SU-DHL-6 (cell line): ENCODE data around the gene EME2.
A peak's percentile ranks its signal among the peaks of the same experiment; 100 is the strongest.

Source experiments
- H2AFZ ChIP-seq: fragments of 200-600 bp; sonication (generic); 2 replicates; pipeline ENCODE4 v1.6.1; 2014; ENCODE audit warnings: low read depth, mild to moderate bottlenecking, moderate library complexity, mixed read lengths, antibody characterized with exemption, low read length; ENCODE audit not compliant: severe bottlenecking
- H3F3A ChIP-seq: fragments of 200-600 bp; shearing (Covaris generic); 2 replicates; pipeline ENCODE4 v1.6.0; 2016; ENCODE audit warnings: antibody characterized with exemption, mild to moderate bottlenecking; ENCODE audit not compliant: insufficient read depth
- H3K27ac ChIP-seq: fragments of 200-600 bp; sonication (generic); 2 replicates; pipeline ENCODE4 v1.5.1; 2016; ENCODE audit warnings: low read depth, mild to moderate bottlenecking, low read length, moderate library complexity, mixed read lengths
- H3K27me3 ChIP-seq: fragments of 200-600 bp; sonication (generic), shearing (Covaris generic); 2 replicates; pipeline ENCODE4 v1.6.0; 2014; ENCODE audit warnings: mild to moderate bottlenecking, low read length
- H3K36me3 ChIP-seq: fragments of 200-600 bp; sonication (generic); 2 replicates; pipeline ENCODE4 v1.6.1; 2014; ENCODE audit warnings: mild to moderate bottlenecking, low read length, mixed read lengths
- H3K4me2 ChIP-seq: fragments of 300-600, 200-600 bp; shearing (Covaris generic), sonication (generic); 2 replicates; pipeline ENCODE4 v1.6.0; 2014; ENCODE audit warnings: low read length, low read depth, mild to moderate bottlenecking; ENCODE audit not compliant: poor library complexity, severe bottlenecking
- H3K4me3 ChIP-seq: fragments of 200-600 bp; sonication (generic); 2 replicates; pipeline ENCODE4 v1.5.1; 2014; ENCODE audit warnings: antibody characterized with exemption, low read length, mild to moderate bottlenecking, mixed read lengths; ENCODE audit not compliant: insufficient read depth, poor library complexity, severe bottlenecking
- H3K79me2 ChIP-seq: fragments of 200-600 bp; sonication (generic); 2 replicates; pipeline ENCODE4 v1.6.1; 2014; ENCODE audit warnings: mild to moderate bottlenecking, low read length, moderate library complexity; ENCODE audit not compliant: insufficient read depth
- H3K9ac ChIP-seq: fragments of 200-600 bp; sonication (generic); 2 replicates; pipeline ENCODE4 v1.7.0; 2014; ENCODE audit warnings: mild to moderate bottlenecking, low read length
- H3K9me2 ChIP-seq: fragments of 200-600 bp; sonication (generic); replicated peaks from 2 replicates; pipeline ENCODE4 v1.6.1; 2014; ENCODE audit warnings: low read length; ENCODE audit not compliant: insufficient read depth
- H3K9me3 ChIP-seq: fragments of 200-600 bp; sonication (generic); 2 replicates; pipeline ENCODE4 v1.6.1; 2014; ENCODE audit warnings: low read length, mixed read lengths; ENCODE audit not compliant: insufficient read depth
- H4K20me1 ChIP-seq: fragments of 200-600 bp; sonication (generic); 2 replicates; pipeline ENCODE4 v1.6.1; 2014; ENCODE audit warnings: low read depth, mild to moderate bottlenecking, antibody characterized with exemption, low read length, moderate library complexity, mixed read lengths
- EZH2phosphoT487 ChIP-seq: fragments of 200-600 bp; sonication (generic), shearing (Covaris generic); conservative IDR thresholded peaks from 2 replicates; pipeline ENCODE4 v1.6.1; 2018; ENCODE audit warnings: mild to moderate bottlenecking, antibody characterized with exemption, low read length, moderate library complexity, mixed read lengths
- TF ChIP-seq, protein P1 (sequence below): fragments of 200-600 bp; sonication (generic); IDR thresholded peaks from one replicate; pipeline ENCODE4 v1.5.1; 2017; ENCODE audit warnings: antibody characterized with exemption, mild to moderate bottlenecking, low read length, moderate library complexity; ENCODE audit not compliant: insufficient read depth, poor library complexity, severe bottlenecking

Gene EME2

GRCh38 chr16:1771864-1772361 lies 697 bp upstream of the EME2 start:
- H3K27ac ChIP-seq, result peak overlapping the region; percentile 84
- H3K27me3 ChIP-seq, result no peaks in the 10 kb centered on the region
- TF ChIP-seq, protein P1, sequence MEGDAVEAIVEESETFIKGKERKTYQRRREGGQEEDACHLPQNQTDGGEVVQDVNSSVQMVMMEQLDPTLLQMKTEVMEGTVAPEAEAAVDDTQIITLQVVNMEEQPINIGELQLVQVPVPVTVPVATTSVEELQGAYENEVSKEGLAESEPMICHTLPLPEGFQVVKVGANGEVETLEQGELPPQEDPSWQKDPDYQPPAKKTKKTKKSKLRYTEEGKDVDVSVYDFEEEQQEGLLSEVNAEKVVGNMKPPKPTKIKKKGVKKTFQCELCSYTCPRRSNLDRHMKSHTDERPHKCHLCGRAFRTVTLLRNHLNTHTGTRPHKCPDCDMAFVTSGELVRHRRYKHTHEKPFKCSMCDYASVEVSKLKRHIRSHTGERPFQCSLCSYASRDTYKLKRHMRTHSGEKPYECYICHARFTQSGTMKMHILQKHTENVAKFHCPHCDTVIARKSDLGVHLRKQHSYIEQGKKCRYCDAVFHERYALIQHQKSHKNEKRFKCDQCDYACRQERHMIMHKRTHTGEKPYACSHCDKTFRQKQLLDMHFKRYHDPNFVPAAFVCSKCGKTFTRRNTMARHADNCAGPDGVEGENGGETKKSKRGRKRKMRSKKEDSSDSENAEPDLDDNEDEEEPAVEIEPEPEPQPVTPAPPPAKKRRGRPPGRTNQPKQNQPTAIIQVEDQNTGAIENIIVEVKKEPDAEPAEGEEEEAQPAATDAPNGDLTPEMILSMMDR, result no peak
- no peak for TF ChIP-seq EZH2phosphoT487
- H2AFZ ChIP-seq, result no peak overlapping the region
- H4K20me1 ChIP-seq, result no peaks in the 10 kb centered on the region
- H3K79me2 ChIP-seq, result peaks cover 16% of the 10 kb centered on the region
- H3K9ac ChIP-seq, result peak overlapping the region; percentile 93
- peak overlapping the region; percentile 90 for H3K4me3 ChIP-seq
- H3K9me3 ChIP-seq, result no peaks in the 10 kb centered on the region
- H3K36me3 ChIP-seq, result no peaks in the 10 kb centered on the region
- H3F3A ChIP-seq, result peaks cover 16% of the 10 kb centered on the region; the same call in 1 of the 2 replicates
- H3K9me2 ChIP-seq, result no peaks in the 10 kb centered on the region
- H3K4me2 ChIP-seq, result peak overlapping the region; percentile 95

DNA sequence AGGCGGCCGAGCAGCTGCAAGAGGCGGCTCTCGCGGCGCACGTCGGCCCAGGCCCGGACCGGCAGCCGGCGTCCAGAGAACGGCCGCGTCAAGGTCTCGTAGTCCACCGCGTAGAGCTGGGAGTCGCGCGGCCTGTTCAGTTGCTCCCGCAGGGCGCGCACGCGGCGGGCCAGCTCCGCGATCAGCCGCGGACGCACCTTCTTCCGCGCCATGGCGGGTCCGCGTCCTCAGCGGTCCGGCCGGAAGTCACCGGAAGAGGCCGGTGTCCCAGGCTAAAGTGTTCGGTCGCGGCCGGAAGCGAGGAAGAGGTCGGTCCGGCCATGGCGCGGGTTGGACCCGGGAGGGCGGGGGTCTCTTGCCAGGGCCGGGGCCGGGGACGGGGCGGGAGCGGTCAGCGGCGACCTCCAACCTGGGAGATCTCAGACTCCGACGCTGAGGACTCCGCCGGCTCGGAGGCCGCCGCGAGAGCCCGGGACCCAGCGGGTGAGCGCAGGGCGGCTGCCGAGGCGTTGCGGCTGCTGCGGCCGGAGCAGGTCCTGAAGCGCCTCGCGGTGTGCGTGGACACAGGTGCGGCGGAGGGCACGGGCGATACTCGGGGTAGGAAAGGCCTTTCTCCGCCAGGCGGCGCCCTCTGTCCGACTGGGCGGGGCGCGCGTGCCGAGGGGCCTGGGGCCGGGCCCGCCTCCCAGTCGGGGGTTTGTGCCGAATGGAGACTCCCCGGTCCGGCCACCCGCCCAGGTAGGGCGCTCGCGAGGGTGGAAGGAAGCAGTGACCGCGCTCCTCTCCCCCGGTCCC lies 495 bp downstream of the EME2 start, which contains the start of gene MRPS34:
Gene MRPS34 (minus strand): TSS at position 227 of the 795 bp plus-strand sequence. CDS start 15 bp downstream, at position 212.
- Histone ChIP-seq H3K36me3 (no peaks in the 10 kb centered on the region), H3K27me3 (no peaks in the 10 kb centered on the region)
- TF ChIP-seq, protein P1, result peak; percentile 78
- no peak for TF ChIP-seq EZH2phosphoT487

DNA sequence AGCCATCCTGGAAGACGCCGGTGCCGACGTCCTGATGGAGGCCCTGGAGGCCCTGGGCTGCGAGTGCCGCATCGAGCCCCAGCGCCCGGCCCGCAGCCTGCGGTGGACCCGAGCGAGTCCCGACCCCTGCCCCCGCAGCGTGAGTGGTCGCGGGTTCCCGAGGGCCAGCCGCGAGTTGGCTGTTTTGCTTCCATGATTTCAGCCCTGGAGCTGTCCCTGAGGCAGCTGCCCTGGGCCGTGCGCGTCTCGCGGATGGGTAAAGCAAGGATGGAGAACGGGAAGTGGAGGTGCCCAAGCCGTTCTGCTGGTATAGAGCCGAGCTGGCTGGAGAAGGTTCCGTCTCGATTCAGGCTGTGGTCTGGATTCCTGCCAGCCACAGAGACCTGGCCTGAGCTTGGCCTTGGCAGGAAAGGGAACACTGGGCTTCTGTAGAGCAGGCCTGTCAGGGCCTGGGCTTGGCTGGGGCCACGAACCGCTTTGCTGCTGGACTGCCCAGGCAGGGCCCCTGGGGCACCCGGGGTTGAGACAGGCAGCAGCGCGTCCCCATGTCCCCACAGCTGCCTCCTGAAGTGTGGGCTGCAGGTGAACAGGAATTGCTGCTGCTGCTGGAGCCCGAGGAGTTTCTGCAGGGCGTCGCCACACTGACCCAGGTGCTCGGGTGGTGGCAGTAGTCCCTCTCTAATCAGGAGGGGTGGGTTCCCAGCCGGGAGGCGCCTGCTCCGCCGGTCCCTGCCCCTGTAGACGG lies 1.3 kb downstream of the EME2 start:
- Histone ChIP-seq H4K20me1 (no peaks in the 10 kb centered on the region), H3K27me3 (no peaks in the 10 kb centered on the region), H3K4me3 (peak overlapping the region; percentile 90), H2AFZ (peak overlapping the region; percentile 37), H3K9me2 (no peaks in the 10 kb centered on the region), H3K4me2 (peak overlapping the region; percentile 95), H3K9me3 (no peaks in the 10 kb centered on the region), H3F3A (peaks cover 16% of the 10 kb centered on the region; the same call in 1 of the 2 replicates), H3K9ac (peak overlapping the region; percentile 93), H3K27ac (peak overlapping the region; percentile 84), H3K79me2 (peaks cover 16% of the 10 kb centered on the region), H3K36me3 (no peaks in the 10 kb centered on the region)
- no peak for TF ChIP-seq EZH2phosphoT487
- TF ChIP-seq, protein P1, result no peak

More for the DNA sequence above, 495 bp downstream of the EME2 start, which contains the start of gene MRPS34:
- Histone ChIP-seq H3K9me3 (no peaks in the 10 kb centered on the region), H3K27ac (peak within 1 kb of the TSS; percentile 84), H3K79me2 (peaks cover 16% of the 10 kb centered on the region), H3F3A (peaks cover 16% of the 10 kb centered on the region; the same call in 1 of the 2 replicates), H4K20me1 (no peaks in the 10 kb centered on the region), H2AFZ (peak within 1 kb of the TSS; percentile 37), H3K4me2 (peak within 1 kb of the TSS; percentile 95), H3K9ac (peak within 1 kb of the TSS; percentile 93), H3K4me3 (peak within 1 kb of the TSS; percentile 90), H3K9me2 (no peaks in the 10 kb centered on the region)
